ENCODE data around the gene N4BP2. TPM values are rescaled to one million over a fixed set of nuclear protein-coding genes. Genes with fewer than 3 reads are reported as not detected.
"Not testable (repeated sequence)": the region's sequence is repeated elsewhere in the genome, so short reads cannot be mapped to it uniquely, and the experiment has no call there.

Gene N4BP2
- total RNA-seq (2022) (8.3 and 8.8 TPM in 2 replicates), Bru-seq, nascent RNA (percentile 70 among the genes with signal in this experiment), BruChase-seq, experiment 1, labeled RNA remaining after a 6-hour chase (percentile 77 among the genes with signal in this experiment), BruChase-seq, experiment 2, labeled RNA remaining after a 2-hour chase (percentile 76 among the genes with signal in this experiment)
- long read RNA-seq, full-length matches to known transcripts = 1 of 10 reads
- long read RNA-seq, partial matches to known transcripts = 1 of 10 reads
- long read RNA-seq, other reads (novel, unspliced or antisense) = 8 of 10 reads

DNA sequence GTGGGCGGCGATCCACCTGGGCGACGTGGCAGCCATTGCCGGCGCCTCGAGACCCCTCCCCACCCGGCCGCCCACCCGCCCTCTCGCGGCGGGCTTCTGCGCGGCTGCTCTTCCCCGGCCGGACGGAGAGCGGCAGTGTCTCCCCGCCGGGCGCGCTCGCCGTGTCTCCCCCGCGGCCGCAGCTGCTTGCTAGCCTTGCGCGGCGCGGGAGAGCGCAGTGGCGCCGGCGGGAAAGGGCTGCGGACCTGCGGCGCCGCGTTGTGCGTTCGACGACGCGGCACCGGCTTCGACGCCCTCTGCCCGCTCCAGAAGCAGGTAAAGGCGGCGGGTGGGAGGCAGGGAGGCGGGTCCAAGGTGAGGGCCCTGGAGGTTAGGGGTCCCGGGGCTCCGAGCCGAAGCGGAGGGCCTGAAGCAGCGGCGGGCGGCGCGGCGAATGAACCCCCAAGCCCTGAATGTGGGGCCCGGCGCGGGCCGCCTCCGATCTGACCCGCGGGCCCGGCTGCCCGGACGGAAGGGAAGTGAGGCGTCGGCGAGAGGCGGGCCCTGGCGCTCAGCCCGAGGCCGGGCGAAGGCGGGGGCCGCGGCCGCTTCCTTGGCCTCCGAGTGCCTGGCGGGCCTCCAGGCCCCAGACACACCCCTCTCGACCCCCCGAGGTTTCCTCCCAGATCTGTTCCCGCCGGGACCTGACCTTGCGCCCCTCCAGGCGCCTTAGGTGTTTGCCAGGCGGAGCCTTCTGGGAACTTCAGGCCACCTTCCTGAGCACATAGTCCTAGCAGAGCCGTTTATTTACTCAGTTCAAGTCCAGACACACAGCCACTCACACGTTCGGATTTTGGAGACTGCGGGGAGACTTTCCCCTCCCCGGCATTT lies at the start of gene N4BP2:
Gene N4BP2, plus strand, starts transcription at position 135 of the 870 bp plus-strand sequence. CDS start 40,491 bp downstream, outside the sequence.
- ChIA-PET POLR2A (interaction anchor here (0.6 to 3.6 kb wide), 42 partner anchors 11 to 1086 kb away, joined by 3 to 42 read pairs (median 4); partner anchors contain the start of genes PDS5A, RBM47 and UBE2K), CTCF (interaction anchor here (0.6 to 1.7 kb wide), 17 partner anchors 9 to 675 kb away, joined by 3 to 8 read pairs (median 3); no protein-coding TSS in a partner anchor)
- Mint-ChIP-seq H3K36me3 (ENCODE audit: insufficient read depth, unreplicated experiment) (peaks cover 14% of the 10 kb centered on the region), H3K4me1 (ENCODE audit: insufficient read depth, unreplicated experiment) (peaks cover 11% of the 10 kb centered on the region), H3K4me3 (ENCODE audit: unreplicated experiment) (peak within 1 kb of the TSS; percentile 78), H3K27ac (ENCODE audit: low read depth, unreplicated experiment) (peak within 1 kb of the TSS; percentile 93), H3K9me3 (ENCODE audit: unreplicated experiment) (no peaks in the 10 kb centered on the region), H3K27me3 (ENCODE audit: insufficient read depth, unreplicated experiment) (no peaks in the 10 kb centered on the region)
- BruUV-seq (replicated peaks) = no TSS peak
- TF ChIP-seq, protein P1, sequence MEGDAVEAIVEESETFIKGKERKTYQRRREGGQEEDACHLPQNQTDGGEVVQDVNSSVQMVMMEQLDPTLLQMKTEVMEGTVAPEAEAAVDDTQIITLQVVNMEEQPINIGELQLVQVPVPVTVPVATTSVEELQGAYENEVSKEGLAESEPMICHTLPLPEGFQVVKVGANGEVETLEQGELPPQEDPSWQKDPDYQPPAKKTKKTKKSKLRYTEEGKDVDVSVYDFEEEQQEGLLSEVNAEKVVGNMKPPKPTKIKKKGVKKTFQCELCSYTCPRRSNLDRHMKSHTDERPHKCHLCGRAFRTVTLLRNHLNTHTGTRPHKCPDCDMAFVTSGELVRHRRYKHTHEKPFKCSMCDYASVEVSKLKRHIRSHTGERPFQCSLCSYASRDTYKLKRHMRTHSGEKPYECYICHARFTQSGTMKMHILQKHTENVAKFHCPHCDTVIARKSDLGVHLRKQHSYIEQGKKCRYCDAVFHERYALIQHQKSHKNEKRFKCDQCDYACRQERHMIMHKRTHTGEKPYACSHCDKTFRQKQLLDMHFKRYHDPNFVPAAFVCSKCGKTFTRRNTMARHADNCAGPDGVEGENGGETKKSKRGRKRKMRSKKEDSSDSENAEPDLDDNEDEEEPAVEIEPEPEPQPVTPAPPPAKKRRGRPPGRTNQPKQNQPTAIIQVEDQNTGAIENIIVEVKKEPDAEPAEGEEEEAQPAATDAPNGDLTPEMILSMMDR (IDR thresholded peaks at IDR 0.05; ENCODE audit: unreplicated experiment) = peak; percentile 93
- intact Hi-C loops (cut with micrococcal nuclease) = loop anchor here (1.0 to 5.0 kb wide), 6 partner anchors 93 to 662 kb away; partner anchors contain the start of gene UBE2K
- DNase-seq (ENCODE audit: unreplicated experiment) = peak; percentile 96

DNA sequence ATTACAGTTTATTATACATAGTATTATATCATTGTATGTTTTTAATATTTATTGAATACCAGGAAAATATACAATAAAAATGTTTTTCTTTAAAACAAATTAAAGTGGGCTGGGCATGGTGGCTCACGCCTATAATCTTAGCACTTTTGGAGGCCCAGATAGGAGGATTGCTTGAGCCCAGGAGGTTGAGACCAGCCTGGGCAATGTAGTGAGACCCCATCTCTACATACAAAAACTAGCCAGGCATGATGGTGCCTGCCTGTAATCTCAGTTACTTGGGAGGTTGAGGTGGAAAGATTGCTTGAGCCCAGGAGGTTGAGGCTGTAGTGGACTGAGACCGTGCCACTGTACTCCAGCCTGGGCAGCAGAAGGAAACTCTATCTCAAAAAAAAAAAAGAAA lies 40.6 kb upstream of the N4BP2 start:
- ChIA-PET POLR2A (no interaction called here), CTCF (no interaction called here)
- H3K27ac Mint-ChIP-seq (ENCODE audit: low read depth, unreplicated experiment) = no peak overlapping the region
- H3K36me3 Mint-ChIP-seq (ENCODE audit: insufficient read depth, unreplicated experiment) = peaks cover 2% of the 10 kb centered on the region
- intact Hi-C loops (cut with micrococcal nuclease) = no loop called here
- no peaks in the 10 kb centered on the region for H3K4me1 Mint-ChIP-seq (ENCODE audit: insufficient read depth, unreplicated experiment)
- TF ChIP-seq, protein P1 (IDR thresholded peaks at IDR 0.05; ENCODE audit: unreplicated experiment) = no peak
- no peaks in the 10 kb centered on the region for H3K27me3 Mint-ChIP-seq (ENCODE audit: insufficient read depth, unreplicated experiment)
- DNase-seq (ENCODE audit: unreplicated experiment) = no peak
- no peaks in the 10 kb centered on the region for H3K9me3 Mint-ChIP-seq (ENCODE audit: unreplicated experiment)
- no TSS peak for BruUV-seq (replicated peaks)
- no peak overlapping the region for H3K4me3 Mint-ChIP-seq (ENCODE audit: unreplicated experiment)

GRCh38 chr4:40020221-40020620 lies 36.4 kb upstream of the N4BP2 start:
- no TSS peak for BruUV-seq (replicated peaks)
- Mint-ChIP-seq H3K27ac (ENCODE audit: low read depth, unreplicated experiment) (no peak overlapping the region), H3K27me3 (ENCODE audit: insufficient read depth, unreplicated experiment) (no peaks in the 10 kb centered on the region), H3K4me3 (ENCODE audit: unreplicated experiment) (no peak overlapping the region), H3K36me3 (ENCODE audit: insufficient read depth, unreplicated experiment) (peaks cover 4% of the 10 kb centered on the region), H3K9me3 (ENCODE audit: unreplicated experiment) (no peaks in the 10 kb centered on the region), H3K4me1 (ENCODE audit: insufficient read depth, unreplicated experiment) (peaks cover 6% of the 10 kb centered on the region)
- TF ChIP-seq, protein P1 (IDR thresholded peaks at IDR 0.05; ENCODE audit: unreplicated experiment) = no peak
- intact Hi-C loops (cut with micrococcal nuclease) = no loop called here
- CTCF ChIA-PET = interaction anchor here (0.5 to 0.9 kb wide), 3 partner anchors 40 to 584 kb away, joined by 3 read pairs; no protein-coding TSS in a partner anchor
- no peak for DNase-seq (ENCODE audit: unreplicated experiment)
- POLR2A ChIA-PET = interaction anchor here (0.6 to 1.9 kb wide), 2 partner anchors 16 to 36 kb away, joined by 3 to 7 read pairs; partner anchors contain the start of gene N4BP2

DNA sequence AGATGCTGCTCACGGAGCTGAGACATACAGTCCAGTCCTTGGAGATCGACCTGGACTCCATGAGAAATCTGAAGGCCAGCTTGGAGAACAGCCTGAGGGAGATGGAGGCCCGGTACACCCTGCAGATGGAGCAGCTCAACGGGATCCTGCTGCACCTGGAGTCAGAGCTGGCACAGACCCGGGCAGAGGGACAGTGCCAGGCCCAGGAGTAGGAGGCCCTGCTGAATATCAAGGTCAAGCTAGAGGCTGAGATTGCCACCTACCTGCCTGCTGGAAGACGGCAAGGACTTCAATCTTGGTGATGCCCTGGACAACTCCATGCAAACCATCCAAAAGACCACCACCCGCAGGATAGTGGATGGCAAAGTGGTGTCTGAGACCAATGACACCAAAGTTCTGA lies 35.5 kb upstream of the N4BP2 start:
- H3K4me3 Mint-ChIP-seq (ENCODE audit: unreplicated experiment); BruUV-seq (replicated peaks); H3K27me3 Mint-ChIP-seq (ENCODE audit: insufficient read depth, unreplicated experiment); H3K9me3 Mint-ChIP-seq (ENCODE audit: unreplicated experiment); H3K4me1 Mint-ChIP-seq (ENCODE audit: insufficient read depth, unreplicated experiment); H3K36me3 Mint-ChIP-seq (ENCODE audit: insufficient read depth, unreplicated experiment); intact Hi-C loops (cut with micrococcal nuclease); DNase-seq (ENCODE audit: unreplicated experiment): not testable (repeated sequence)
- H3K27ac Mint-ChIP-seq (ENCODE audit: low read depth, unreplicated experiment) = peak overlapping the region; percentile 91
- ChIA-PET CTCF (interaction anchor here (0.6 to 1.3 kb wide), 3 partner anchors 26 to 585 kb away, joined by 3 read pairs; no protein-coding TSS in a partner anchor), POLR2A (interaction anchor here (1.7 to 1.9 kb wide), 2 partner anchors 14 to 35 kb away, joined by 6 to 7 read pairs; partner anchors contain the start of gene N4BP2)

DNA sequence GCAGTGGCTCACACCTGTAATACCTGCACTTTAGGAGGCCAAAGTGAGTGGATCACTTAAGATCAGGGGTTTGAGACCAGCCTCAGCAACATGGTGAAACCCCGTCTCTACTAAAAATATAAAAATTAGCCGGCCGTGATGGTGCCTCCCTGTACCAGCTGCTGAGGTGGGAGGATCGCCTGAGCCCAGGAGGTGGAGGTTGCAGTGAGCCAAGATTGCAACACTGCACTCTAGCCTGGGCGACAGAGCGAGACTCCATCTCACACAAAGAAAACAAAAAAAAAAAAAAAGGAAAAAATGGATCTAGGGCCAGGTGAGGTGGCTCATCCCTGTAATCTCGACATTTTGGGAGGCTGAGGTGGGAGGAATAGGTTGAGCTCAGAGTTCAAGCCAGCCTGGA lies 32.6 kb upstream of the N4BP2 start:
- BruUV-seq (replicated peaks); H3K4me1 Mint-ChIP-seq (ENCODE audit: insufficient read depth, unreplicated experiment); H3K27me3 Mint-ChIP-seq (ENCODE audit: insufficient read depth, unreplicated experiment); H3K4me3 Mint-ChIP-seq (ENCODE audit: unreplicated experiment); H3K36me3 Mint-ChIP-seq (ENCODE audit: insufficient read depth, unreplicated experiment); H3K9me3 Mint-ChIP-seq (ENCODE audit: unreplicated experiment); DNase-seq (ENCODE audit: unreplicated experiment); intact Hi-C loops (cut with micrococcal nuclease): not testable (repeated sequence)
- ChIA-PET POLR2A (interaction anchor here (0.7 to 0.9 kb wide), 2 partner anchors 32 to 277 kb away, joined by 3 to 4 read pairs; partner anchors contain the start of gene N4BP2), CTCF (interaction anchor here (0.6 to 0.8 kb wide), 2 partner anchors 31 to 705 kb away, joined by 3 read pairs; no protein-coding TSS in a partner anchor)
- H3K27ac Mint-ChIP-seq (ENCODE audit: low read depth, unreplicated experiment) = peak overlapping the region; percentile 13

Data from MCF 10A (cell line).